Measurements from ENCODE around the gene OR9K2.
"Not testable (repeated sequence)": the region's sequence is repeated elsewhere in the genome, so short reads cannot be mapped to it uniquely, and the experiment has no call there.

OR9K2 gene, protein sequence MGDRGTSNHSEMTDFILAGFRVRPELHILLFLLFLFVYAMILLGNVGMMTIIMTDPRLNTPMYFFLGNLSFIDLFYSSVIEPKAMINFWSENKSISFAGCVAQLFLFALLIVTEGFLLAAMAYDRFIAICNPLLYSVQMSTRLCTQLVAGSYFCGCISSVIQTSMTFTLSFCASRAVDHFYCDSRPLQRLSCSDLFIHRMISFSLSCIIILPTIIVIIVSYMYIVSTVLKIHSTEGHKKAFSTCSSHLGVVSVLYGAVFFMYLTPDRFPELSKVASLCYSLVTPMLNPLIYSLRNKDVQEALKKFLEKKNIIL

DNA sequence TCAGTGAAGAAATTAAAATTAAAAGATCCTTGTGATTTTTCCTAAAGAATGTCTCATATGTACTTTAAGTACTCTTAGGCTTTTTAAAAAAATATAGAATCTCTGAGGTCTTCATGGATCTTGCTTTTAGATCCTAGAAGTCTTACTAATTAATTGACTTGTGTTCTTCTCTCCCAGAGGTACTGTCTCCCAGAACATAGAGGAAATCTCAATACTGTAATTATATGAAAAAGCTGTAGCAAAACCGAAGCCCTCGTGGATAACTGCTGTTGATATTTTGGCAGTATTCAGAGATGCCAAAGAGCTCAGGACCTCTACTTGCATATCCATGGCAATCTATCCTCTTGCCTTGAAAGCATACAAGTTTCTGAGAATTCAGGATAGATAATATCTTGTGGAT is at the start of gene OR9K2:
Gene OR9K2 (plus strand): TSS at position 301 of the 400 bp plus-strand sequence. CDS start 3,429 bp downstream, outside the sequence.
- no peak for DNase-seq

DNA sequence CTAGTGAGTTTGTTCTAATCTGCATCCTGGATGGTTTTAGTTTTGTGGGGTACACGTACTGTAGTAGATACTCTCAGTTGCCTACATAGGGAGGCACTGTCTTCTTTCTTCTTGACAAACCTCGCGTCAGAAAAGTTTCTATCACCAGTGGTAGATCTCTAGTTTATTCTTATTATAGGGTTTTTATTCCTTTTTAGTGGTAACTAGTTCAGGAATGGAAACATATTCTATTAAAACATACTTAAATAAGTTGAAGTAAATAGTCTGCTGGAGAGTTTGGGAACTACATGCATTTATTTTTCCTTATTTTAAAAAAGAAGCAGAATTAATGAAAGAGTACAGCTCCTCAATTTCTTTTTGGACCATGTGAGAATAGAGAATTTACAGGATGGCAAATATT is 33.6 kb upstream of the OR9K2 start:
- no peak for DNase-seq

DNA sequence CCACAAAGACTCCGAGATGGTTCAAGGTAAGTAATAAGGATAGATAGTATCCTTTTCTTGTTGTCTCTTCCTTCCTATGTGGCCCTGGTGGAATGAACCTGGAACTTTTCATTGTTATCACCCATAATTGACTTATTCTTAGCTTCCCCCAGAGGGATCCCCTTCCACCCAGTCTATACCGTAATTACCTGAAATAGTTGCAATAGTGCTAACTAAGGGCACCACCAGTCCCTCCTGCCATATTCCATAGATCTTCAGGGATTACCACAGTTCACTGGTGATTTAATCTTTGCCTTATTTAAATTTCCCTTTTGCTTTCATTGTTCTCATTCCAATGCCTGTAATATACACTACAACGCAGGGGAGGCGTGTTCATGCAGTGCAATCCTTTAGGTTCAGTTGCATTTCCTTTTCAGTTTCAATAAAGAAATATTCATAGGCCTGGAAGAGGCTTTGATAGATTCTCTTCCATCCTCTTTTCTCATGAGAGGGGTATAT is 13.8 kb upstream of the OR9K2 start:
- no peak for DNase-seq

DNA sequence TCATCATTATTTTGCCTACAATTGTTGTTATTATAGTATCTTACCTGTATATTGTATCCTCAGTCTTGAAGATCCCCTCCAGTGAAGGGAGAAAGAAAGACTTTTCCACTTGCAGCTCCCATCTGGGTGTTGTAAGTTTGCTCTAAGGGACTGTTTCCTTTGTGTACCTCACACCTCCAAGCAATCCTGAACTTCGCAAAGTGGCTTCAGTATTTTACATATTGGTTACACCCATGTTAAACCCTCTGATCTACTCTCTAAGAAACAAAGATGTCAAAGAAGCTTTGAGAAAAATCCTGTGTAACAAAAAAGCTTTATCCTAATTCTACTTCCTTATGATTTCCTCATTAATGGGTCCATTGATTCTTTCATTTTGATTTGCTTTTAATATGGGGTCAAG is 10.1 kb upstream of the OR9K2 start:
- DNase-seq: no peak

DNA sequence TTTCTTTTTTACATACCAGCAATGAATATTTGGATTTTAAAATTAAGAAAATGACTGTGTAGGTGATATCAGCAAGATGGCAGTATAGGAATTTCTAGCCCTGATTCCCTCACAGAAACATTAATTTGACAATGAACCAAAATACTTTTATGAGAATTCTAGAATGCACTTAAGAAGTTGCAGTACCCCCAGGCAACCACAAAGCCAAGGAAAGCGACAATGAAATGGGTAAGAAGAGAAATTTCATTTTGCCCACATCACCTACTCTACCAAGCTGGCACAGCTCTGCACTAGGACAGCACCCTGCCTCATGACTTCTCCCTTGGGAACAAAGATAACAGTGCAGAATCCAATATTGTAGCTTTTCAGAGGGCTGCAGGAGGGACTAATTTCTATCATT is 6.6 kb downstream of the OR9K2 start:
- no peak for DNase-seq

DNA sequence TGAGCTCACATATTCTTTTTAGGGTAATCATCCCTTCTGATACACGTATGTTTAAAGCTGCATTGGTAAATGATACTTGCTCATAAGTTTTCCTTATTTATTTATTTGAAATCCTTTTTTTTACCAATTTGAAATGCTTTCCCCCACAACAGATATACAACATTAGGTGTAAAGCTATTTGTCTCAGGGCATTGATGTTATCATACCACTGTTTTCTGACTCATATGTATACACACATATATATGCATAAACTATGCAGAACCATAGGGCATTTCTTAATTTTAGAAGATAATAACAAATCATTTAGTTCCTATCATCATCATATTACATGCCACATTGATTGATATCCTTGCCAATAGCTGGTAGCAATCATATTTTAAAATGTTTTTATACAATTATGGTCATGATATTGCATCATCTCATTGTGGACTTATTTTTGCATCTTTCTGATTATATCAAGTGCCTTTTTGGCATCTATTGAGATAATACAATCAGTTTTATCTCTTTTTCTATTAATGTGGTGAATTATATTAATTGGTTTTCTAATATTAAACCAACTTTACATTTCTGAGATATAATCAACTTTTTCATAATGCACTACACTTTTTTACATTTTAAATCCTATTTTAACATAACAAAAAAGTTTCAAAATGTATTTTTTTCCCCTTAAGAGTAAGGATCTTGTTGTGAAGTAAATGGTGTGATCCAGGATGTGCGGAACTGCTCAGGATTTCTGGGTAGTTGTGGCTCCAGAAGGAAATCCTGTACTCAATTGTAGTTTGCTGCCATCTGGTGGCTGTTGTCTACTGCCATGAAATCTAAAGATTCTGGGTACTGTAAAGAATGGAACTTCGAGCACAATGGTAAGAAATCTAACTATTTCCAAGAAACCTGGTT is 16.7 kb downstream of the OR9K2 start:
- DNase-seq: no peak

DNA sequence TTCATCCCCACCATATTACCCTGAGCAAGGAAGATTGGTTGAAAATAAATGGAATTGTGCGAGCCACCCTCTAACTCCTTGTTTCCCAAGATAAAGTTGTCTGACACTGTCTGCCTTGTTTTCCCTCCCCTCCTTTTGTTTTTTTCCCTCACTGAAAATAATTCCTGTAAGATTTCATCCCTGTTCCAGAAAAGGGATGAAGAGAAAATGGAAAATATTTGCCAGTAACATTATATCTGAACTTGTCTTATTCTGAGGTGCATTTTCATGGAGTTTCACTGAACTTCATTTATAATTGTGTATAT is 17.3 kb downstream of the OR9K2 start:
- no peak for DNase-seq

DNA sequence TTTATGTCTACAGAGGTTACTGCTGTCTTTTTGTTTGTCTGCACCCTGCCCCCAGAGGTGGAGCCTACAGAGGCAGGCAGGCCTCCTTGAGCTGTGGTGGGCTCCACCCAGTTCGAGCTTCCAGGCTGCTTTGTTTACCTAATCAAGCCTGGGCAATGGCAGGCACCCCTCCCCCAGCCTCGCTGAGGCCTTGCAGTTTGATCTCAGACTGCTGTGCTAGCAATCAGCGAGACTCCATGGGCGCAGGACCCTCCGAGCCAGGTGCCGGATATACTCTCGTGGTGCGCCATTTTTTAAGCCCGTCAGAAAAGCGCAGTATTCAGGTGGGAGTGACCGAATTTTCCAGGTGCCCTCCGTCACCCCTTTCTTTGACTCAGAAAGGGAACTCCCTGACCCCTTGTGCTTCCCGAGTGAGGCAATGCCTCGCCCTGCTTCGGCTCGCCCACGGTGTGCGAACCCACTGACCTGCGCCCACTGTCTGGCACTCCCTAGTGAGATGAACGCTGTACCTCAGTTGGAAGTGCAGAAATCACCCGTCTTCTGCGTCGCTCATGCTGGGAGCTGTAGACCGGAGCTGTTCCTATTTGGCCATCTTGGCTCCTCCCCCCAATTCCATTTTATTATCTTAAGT is 40.9 kb downstream of the OR9K2 start:
- not testable (repeated sequence) for DNase-seq

DNA sequence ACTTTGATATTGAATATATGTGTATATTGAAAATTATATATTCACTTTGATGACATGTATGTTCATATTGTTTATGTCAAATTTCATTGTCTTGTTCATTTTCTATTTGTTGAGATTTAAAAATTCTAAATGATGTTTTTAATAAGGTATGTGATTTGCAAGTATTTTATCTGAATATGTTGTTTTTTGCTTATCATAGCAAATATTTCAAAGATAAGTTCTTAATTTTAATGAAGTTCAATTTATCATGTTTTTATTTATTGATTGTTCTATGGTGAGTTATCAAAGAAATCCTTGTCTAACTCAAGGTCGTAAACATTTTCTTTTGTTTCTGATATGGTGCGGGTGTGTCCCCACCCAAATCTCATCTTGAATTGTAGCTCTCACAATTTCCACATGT is 45.2 kb downstream of the OR9K2 start:
- no peak for DNase-seq

DNA sequence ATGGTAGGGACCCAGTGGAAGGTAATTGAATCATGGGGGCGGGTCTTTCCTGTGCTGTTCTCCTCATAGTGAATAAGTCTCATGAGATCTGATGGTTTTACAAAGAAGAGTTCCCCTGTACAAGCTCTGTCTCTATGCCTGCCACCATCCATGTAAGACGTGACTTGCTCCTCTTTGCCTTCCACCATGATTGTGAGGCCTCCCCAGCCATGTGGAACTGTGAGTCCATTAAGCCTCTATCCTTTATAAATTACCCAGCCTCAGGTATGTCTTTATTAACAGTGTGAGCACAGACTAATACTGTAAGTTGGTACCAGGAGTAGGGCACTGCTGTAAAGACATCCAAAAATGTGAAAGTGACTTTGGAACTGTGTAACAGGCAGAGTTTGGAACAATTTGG is 45.6 kb downstream of the OR9K2 start:
- DNase-seq: not testable (repeated sequence)

DNA sequence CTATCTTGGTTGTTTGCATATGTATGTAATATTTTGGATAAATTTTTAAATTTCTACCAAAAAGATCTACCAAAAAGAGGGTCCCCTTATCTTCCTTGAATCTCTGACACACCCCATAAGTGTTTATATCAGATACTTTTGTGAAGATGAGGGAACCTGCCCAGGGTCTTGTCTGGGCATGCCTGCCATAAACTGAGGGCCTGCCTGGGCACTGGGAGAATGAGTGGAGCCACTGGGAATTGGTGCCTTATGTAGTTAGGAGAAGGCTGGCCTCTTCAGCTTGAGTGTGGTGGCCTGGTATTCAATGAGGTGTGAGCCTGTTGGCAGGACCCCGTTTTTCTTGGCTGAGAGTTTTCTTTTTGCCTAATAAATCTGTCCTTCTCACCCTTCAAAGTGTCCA is 46.5 kb downstream of the OR9K2 start:
- no peak for DNase-seq

DNA sequence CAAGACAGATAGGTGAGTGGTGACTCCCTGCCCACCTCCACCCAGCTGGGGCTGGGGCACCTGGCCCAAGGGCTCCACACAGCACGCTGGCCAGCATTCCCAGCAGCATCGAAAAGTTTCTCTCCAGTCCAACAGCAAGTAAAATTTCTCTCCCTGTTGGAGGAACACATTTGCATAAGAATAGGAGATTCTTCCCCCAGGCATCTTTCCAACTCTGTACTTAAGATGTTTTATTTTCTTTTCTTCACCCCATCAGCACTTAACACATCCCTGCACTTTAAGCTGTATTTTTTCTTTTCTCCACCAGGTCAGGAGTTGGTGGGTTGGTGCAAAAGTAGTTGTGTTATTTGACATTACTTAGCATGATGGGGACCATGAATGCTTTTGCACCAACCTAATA is 47.2 kb downstream of the OR9K2 start:
- no peak for DNase-seq
